HepG2 (cell line): ENCODE measurements around the gene RAD54L2. TPM values are rescaled to one million over a fixed set of nuclear protein-coding genes. Genes with fewer than 3 reads are reported as not detected.
A peak's percentile ranks its signal among the peaks of the same experiment; 100 is the strongest.

ENCODE experiments used
- E2F2 ChIP-seq: sonication (generic); formaldehyde crosslinking; IDR thresholded peaks from 2 replicates; pipeline ENCODE4 v1.4.0; 2020; ENCODE audit warnings: missing genetic modification reagents, borderline replicate concordance
- FOXA3 ChIP-seq: IDR thresholded peaks from 2 replicates; pipeline ENCODE4 v1.6.1; 2016; ENCODE audit warnings: missing genetic modification reagents, missing compliant biosample characterization
- HMG20B ChIP-seq: conservative IDR thresholded peaks from 2 replicates; pipeline ENCODE4 v1.6.1; 2016; ENCODE audit warnings: missing genetic modification reagents, missing compliant biosample characterization
- HNF1B ChIP-seq: sonication (generic); formaldehyde crosslinking; IDR thresholded peaks from 2 replicates; pipeline ENCODE4 v1.5.1; 2020; ENCODE audit warnings: mild to moderate bottlenecking, moderate library complexity, missing genetic modification reagents
- KAT2B ChIP-seq: fragments of 150-350 bp; IDR thresholded peaks from 2 replicates; pipeline ENCODE4 v1.6.1; 2014; ENCODE audit warnings: low read depth, low read length, borderline replicate concordance
- MIER3 ChIP-seq: IDR thresholded peaks from 2 replicates; pipeline ENCODE4 v1.6.1; 2016; ENCODE audit warnings: missing compliant biosample characterization, borderline replicate concordance
- PRDM10 ChIP-seq: sonication (generic); formaldehyde crosslinking; IDR thresholded peaks from 2 replicates; pipeline ENCODE4 v1.4.0; 2020; ENCODE audit warnings: low read depth, missing genetic modification reagents
- PRPF4 ChIP-seq: fragments of 200-400 bp; formaldehyde crosslinking; IDR thresholded peaks from 2 replicates; pipeline ENCODE4 v1.6.1; 2016; ENCODE audit warnings: low read length, low read depth; ENCODE audit not compliant: poor library complexity, severe bottlenecking
- RBM39 ChIP-seq: fragments of 200-400 bp; formaldehyde crosslinking; IDR thresholded peaks from one replicate; pipeline ENCODE4 v1.6.1; 2018; ENCODE audit warnings: antibody characterized with exemption, mild to moderate bottlenecking, low read depth, low read length; ENCODE audit not compliant: poor library complexity, severe bottlenecking
- RORA ChIP-seq: sonication (generic); formaldehyde crosslinking; IDR thresholded peaks from 2 replicates; pipeline ENCODE4 v1.5.0; 2020; ENCODE audit warnings: mild to moderate bottlenecking, missing genetic modification reagents, moderate library complexity
- TAF1 ChIP-seq: sonication (generic); formaldehyde crosslinking; IDR thresholded peaks from 2 replicates; pipeline ENCODE4 v1.4.0; 2020; ENCODE audit warnings: missing genetic modification reagents
- ZBTB20 ChIP-seq: sonication (generic); formaldehyde crosslinking; IDR thresholded peaks from 2 replicates; pipeline ENCODE4 v1.8.1; 2023; ENCODE audit warnings: missing genetic modification reagents, low read depth, mild to moderate bottlenecking, borderline replicate concordance
- ZBTB34 ChIP-seq: sonication (generic); formaldehyde crosslinking; IDR thresholded peaks from 2 replicates; pipeline ENCODE4 v1.8.0; 2022; ENCODE audit warnings: mild to moderate bottlenecking, missing genetic modification reagents
- ZFP36 ChIP-seq: fragments of 150-350 bp; IDR thresholded peaks from 2 replicates; pipeline ENCODE4 v1.6.1; 2018; ENCODE audit warnings: borderline replicate concordance, low read length, low read depth; ENCODE audit not compliant: partially characterized antibody
- ZNF30 ChIP-seq: sonication (generic); formaldehyde crosslinking; IDR thresholded peaks from 2 replicates; pipeline ENCODE4 v1.5.0; 2020; ENCODE audit warnings: mild to moderate bottlenecking, missing genetic modification reagents
- ZNF639 ChIP-seq: conservative IDR thresholded peaks from 2 replicates; pipeline ENCODE4 v1.6.1; 2018; ENCODE audit warnings: missing genetic modification reagents
- ZNF703 ChIP-seq: sonication (generic); formaldehyde crosslinking; IDR thresholded peaks from 2 replicates; pipeline ENCODE4 v1.5.1; 2020; ENCODE audit warnings: missing genetic modification reagents, mild to moderate bottlenecking, moderate library complexity, borderline replicate concordance
- polyA plus RNA-seq, 8 experiments: library from polyadenylated mRNA; depleted of rRNA in 3 of 8; stranded (reverse) in 7 of 8; unstranded in 1 of 8; fragments of >200 nt; fragmentation: Illumina TruSeq in 4 of 8; extraction: Trizol in 4 of 8; gene quantifications; 2 replicates each; pipeline versions ENCODE4 v1.2.1 to v1.2.3, GENCODE V29; 2011 to 2016; ENCODE audit warnings: low read depth in 4 of 8, missing spikeins in 1 of 8, mixed read lengths in 1 of 8; ENCODE audit not compliant: insufficient read depth in 1 of 8
- total RNA-seq, 5 experiments: library from RNA; depleted of rRNA; stranded (reverse); fragments of >200 nt; fragmentation: Illumina TruSeq; extraction: Trizol; gene quantifications; 2 replicates each; pipeline ENCODE4 v1.2.3, GENCODE V29; 2016; ENCODE audit warnings: low read depth in 1 of 5

The RAD54L2 gene
- total and polyA plus RNA-seq, 2 of the 13 experiments (the other 11 are each of a cell fraction or from before 2014, with no cell fraction given): 5.5 to 14.8 TPM

GRCh38 chr3:51538459-51539290, at the start of gene RAD54L2 (continued):
- TF ChIP-seq ZNF639 (peak; percentile 99), RORA (CRISPR knock-in tag) (no peak), TAF1 (peak; percentile 96), FOXA3 (CRISPR knock-in tag) (peak; percentile 84), RBM39 (no peak), PRPF4 (no peak), ZNF703 (CRISPR knock-in tag) (no peak; the same call in 1 of the 2 replicates), MIER3 (CRISPR knock-in tag) (peak; percentile 81; the same call in 1 of the 2 replicates), ZFP36 (no peak), E2F2 (CRISPR knock-in tag) (no peak; the same call in 1 of the 2 replicates), ZBTB34 (peak; percentile 73; the same call in 1 of the 2 replicates), HMG20B (CRISPR knock-in tag) (peak; percentile 85), KAT2B (no peak), PRDM10 (CRISPR knock-in tag) (peak; percentile 75; the same call in 1 of the 2 replicates), ZNF30 (CRISPR knock-in tag) (0 out of 2 replicates have a peak, but pooled peaks have one; percentile 10), HNF1B (CRISPR knock-in tag) (peak; percentile 68; the same call in 1 of the 2 replicates), ZBTB20 (no peak; the same call in 1 of the 2 replicates)
